Measurements from ENCODE around the gene TMC5. TPM values are rescaled to one million over a fixed set of nuclear protein-coding genes. Genes with fewer than 3 reads are reported as not detected.

The TMC5 gene
- total and polyA plus RNA-seq, 2 experiments from 2014 or later, result 2.3 to 4.8 TPM

DNA sequence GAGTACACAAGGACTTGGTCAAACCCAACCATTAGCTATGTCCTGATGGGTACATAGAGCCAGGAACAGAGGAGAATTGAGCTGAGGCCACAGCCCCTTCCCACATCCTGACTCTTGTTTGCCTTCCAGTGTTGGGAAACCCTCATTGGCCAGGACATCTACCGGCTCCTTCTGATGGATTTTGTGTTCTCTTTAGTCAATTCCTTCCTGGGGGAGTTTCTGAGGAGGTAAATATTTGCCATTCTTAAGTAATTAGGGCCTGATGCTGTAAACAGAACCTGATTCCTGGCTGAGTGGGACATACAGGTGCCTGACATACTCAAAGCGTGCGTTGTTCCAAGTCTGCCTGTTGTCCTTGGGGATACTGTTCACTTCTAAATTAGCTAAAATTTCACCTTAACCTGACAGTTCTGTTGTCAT, 61.6 kb downstream of the TMC5 start:
- H3K4me3 Mint-ChIP-seq, result no peak overlapping the region
- Histone ChIP-seq H3K4me2 (no peak overlapping the region), H3K27ac (ENCODE audit: low read depth) (no peak overlapping the region), H2AFZ (no peak overlapping the region), H4K20me1 (replicated peaks; ENCODE audit: insufficient read depth) (no peaks in the 10 kb centered on the region), H3K4me1 (ENCODE audit: insufficient read depth) (0 out of 2 replicates have a peak, but pooled peaks cover 4% of the 10 kb centered on the region), H3K36me3 (ENCODE audit: insufficient read depth) (no peaks in the 10 kb centered on the region), H3K27me3 (ENCODE audit: insufficient read depth) (no peaks in the 10 kb centered on the region), H3K79me2 (replicated peaks; ENCODE audit: insufficient read depth) (no peaks in the 10 kb centered on the region), H3K4me3 (no peak overlapping the region), H3F3A (replicated peaks; ENCODE audit: low read depth) (no peaks in the 10 kb centered on the region), H3K9me2 (ENCODE audit: insufficient read depth) (0 out of 2 replicates have a peak, but pooled peaks cover 5% of the 10 kb centered on the region)
- peaks cover 2% of the 10 kb centered on the region for H3K27me3 Mint-ChIP-seq (ENCODE audit: insufficient read depth, low read depth, poor library complexity)
- H3K36me3 Mint-ChIP-seq (ENCODE audit: low read depth), result no peaks in the 10 kb centered on the region
- TF ChIP-seq CREB1 (CRISPR knock-in tag; IDR thresholded peaks at IDR 0.05; ENCODE audit: low read depth) (no peak), STAT1 (IDR thresholded peaks at IDR 0.05; ENCODE audit: unreplicated experiment) (no peak), EZH2phosphoT487 (IDR thresholded peaks at IDR 0.05; ENCODE audit: unreplicated experiment) (no peak), NANOG (IDR thresholded peaks at IDR 0.05; ENCODE audit: borderline replicate concordance) (no peak), EZH2 (IDR thresholded peaks at IDR 0.05; ENCODE audit: low read depth, unreplicated experiment) (no peak), POLR2AphosphoS5 (IDR thresholded peaks at IDR 0.05; ENCODE audit: low read depth) (no peak), JUNB (IDR thresholded peaks at IDR 0.05; ENCODE audit: unreplicated experiment) (no peak), ZNF114 (CRISPR knock-in tag; IDR thresholded peaks at IDR 0.05) (no peak), ZNF331 (CRISPR knock-in tag; IDR thresholded peaks at IDR 0.05; ENCODE audit: low read depth) (no peak)
- TF ChIP-seq, protein P1, sequence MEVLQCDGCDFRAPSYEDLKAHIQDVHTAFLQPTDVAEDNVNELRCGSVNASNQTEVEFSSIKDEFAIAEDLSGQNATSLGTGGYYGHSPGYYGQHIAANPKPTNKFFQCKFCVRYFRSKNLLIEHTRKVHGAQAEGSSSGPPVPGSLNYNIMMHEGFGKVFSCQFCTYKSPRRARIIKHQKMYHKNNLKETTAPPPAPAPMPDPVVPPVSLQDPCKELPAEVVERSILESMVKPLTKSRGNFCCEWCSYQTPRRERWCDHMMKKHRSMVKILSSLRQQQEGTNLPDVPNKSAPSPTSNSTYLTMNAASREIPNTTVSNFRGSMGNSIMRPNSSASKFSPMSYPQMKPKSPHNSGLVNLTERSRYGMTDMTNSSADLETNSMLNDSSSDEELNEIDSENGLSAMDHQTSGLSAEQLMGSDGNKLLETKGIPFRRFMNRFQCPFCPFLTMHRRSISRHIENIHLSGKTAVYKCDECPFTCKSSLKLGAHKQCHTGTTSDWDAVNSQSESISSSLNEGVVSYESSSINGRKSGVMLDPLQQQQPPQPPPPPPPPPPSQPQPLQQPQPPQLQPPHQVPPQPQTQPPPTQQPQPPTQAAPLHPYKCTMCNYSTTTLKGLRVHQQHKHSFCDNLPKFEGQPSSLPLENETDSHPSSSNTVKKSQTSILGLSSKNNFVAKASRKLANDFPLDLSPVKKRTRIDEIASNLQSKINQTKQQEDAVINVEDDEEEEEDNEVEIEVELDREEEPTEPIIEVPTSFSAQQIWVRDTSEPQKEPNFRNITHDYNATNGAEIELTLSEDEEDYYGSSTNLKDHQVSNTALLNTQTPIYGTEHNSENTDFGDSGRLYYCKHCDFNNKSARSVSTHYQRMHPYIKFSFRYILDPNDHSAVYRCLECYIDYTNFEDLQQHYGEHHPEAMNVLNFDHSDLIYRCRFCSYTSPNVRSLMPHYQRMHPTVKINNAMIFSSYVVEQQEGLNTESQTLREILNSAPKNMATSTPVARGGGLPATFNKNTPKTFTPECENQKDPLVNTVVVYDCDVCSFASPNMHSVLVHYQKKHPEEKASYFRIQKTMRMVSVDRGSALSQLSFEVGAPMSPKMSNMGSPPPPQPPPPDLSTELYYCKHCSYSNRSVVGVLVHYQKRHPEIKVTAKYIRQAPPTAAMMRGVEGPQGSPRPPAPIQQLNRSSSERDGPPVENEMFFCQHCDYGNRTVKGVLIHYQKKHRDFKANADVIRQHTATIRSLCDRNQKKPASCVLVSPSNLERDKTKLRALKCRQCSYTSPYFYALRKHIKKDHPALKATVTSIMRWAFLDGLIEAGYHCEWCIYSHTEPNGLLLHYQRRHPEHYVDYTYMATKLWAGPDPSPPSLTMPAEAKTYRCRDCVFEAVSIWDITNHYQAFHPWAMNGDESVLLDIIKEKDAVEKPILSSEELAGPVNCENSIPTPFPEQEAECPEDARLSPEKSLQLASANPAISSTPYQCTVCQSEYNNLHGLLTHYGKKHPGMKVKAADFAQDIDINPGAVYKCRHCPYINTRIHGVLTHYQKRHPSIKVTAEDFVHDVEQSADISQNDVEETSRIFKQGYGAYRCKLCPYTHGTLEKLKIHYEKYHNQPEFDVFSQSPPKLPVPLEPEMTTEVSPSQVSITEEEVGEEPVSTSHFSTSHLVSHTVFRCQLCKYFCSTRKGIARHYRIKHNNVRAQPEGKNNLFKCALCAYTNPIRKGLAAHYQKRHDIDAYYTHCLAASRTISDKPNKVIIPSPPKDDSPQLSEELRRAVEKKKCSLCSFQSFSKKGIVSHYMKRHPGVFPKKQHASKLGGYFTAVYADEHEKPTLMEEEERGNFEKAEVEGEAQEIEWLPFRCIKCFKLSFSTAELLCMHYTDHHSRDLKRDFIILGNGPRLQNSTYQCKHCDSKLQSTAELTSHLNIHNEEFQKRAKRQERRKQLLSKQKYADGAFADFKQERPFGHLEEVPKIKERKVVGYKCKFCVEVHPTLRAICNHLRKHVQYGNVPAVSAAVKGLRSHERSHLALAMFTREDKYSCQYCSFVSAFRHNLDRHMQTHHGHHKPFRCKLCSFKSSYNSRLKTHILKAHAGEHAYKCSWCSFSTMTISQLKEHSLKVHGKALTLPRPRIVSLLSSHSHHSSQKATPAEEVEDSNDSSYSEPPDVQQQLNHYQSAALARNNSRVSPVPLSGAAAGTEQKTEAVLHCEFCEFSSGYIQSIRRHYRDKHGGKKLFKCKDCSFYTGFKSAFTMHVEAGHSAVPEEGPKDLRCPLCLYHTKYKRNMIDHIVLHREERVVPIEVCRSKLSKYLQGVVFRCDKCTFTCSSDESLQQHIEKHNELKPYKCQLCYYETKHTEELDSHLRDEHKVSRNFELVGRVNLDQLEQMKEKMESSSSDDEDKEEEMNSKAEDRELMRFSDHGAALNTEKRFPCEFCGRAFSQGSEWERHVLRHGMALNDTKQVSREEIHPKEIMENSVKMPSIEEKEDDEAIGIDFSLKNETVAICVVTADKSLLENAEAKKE (CRISPR knock-in tag; IDR thresholded peaks at IDR 0.05), result no peak
- TF ChIP-seq, protein P2, sequence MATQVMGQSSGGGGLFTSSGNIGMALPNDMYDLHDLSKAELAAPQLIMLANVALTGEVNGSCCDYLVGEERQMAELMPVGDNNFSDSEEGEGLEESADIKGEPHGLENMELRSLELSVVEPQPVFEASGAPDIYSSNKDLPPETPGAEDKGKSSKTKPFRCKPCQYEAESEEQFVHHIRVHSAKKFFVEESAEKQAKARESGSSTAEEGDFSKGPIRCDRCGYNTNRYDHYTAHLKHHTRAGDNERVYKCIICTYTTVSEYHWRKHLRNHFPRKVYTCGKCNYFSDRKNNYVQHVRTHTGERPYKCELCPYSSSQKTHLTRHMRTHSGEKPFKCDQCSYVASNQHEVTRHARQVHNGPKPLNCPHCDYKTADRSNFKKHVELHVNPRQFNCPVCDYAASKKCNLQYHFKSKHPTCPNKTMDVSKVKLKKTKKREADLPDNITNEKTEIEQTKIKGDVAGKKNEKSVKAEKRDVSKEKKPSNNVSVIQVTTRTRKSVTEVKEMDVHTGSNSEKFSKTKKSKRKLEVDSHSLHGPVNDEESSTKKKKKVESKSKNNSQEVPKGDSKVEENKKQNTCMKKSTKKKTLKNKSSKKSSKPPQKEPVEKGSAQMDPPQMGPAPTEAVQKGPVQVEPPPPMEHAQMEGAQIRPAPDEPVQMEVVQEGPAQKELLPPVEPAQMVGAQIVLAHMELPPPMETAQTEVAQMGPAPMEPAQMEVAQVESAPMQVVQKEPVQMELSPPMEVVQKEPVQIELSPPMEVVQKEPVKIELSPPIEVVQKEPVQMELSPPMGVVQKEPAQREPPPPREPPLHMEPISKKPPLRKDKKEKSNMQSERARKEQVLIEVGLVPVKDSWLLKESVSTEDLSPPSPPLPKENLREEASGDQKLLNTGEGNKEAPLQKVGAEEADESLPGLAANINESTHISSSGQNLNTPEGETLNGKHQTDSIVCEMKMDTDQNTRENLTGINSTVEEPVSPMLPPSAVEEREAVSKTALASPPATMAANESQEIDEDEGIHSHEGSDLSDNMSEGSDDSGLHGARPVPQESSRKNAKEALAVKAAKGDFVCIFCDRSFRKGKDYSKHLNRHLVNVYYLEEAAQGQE (IDR thresholded peaks at IDR 0.05; ENCODE audit: unreplicated experiment), result no peak
- TF ChIP-seq, protein P3, sequence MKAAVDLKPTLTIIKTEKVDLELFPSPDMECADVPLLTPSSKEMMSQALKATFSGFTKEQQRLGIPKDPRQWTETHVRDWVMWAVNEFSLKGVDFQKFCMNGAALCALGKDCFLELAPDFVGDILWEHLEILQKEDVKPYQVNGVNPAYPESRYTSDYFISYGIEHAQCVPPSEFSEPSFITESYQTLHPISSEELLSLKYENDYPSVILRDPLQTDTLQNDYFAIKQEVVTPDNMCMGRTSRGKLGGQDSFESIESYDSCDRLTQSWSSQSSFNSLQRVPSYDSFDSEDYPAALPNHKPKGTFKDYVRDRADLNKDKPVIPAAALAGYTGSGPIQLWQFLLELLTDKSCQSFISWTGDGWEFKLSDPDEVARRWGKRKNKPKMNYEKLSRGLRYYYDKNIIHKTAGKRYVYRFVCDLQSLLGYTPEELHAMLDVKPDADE (IDR thresholded peaks at IDR 0.05), result no peak
- TF ChIP-seq, protein P4, sequence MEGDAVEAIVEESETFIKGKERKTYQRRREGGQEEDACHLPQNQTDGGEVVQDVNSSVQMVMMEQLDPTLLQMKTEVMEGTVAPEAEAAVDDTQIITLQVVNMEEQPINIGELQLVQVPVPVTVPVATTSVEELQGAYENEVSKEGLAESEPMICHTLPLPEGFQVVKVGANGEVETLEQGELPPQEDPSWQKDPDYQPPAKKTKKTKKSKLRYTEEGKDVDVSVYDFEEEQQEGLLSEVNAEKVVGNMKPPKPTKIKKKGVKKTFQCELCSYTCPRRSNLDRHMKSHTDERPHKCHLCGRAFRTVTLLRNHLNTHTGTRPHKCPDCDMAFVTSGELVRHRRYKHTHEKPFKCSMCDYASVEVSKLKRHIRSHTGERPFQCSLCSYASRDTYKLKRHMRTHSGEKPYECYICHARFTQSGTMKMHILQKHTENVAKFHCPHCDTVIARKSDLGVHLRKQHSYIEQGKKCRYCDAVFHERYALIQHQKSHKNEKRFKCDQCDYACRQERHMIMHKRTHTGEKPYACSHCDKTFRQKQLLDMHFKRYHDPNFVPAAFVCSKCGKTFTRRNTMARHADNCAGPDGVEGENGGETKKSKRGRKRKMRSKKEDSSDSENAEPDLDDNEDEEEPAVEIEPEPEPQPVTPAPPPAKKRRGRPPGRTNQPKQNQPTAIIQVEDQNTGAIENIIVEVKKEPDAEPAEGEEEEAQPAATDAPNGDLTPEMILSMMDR (conservative IDR thresholded peaks at IDR 0.05; ENCODE audit: low read depth in 2 of 2), result no peak
- DNase-seq (ENCODE audit: low spot score) (peak; percentile 36), ATAC-seq (no peak)
- no peaks in the 10 kb centered on the region; the same call in 2 of the 3 replicates for H3K4me1 Mint-ChIP-seq
- H3K27ac Mint-ChIP-seq, result no peak overlapping the region
- no peaks in the 10 kb centered on the region for H3K9me3 Mint-ChIP-seq
